K562 (cell line): ENCODE measurements around the gene TEX261. TPM values are rescaled to one million over a fixed set of nuclear protein-coding genes. Genes with fewer than 3 reads are reported as not detected.

Experiments used
- CBX5 ChIP-seq: IDR thresholded peaks from 2 replicates; pipeline ENCODE4 v1.6.1; 2014; ENCODE audit warnings: low read depth, borderline replicate concordance
- HBP1 ChIP-seq: fragments of 450-650 bp; formaldehyde crosslinking; IDR thresholded peaks from 2 replicates; pipeline ENCODE4 v1.4.0; 2022; ENCODE audit warnings: missing genetic modification characterization
- HEY1 ChIP-seq: fragments of 250-450 bp; sonication (Bioruptor Pico); IDR thresholded peaks from 2 replicates; pipeline ENCODE4 v1.5.0; 2020; ENCODE audit warnings: mild to moderate bottlenecking, moderate library complexity, borderline replicate concordance
- MIER1 ChIP-seq: fragments of 450-650 bp; IDR thresholded peaks from 2 replicates; pipeline ENCODE4 v1.6.1; 2016; ENCODE audit warnings: antibody characterized with exemption, mild to moderate bottlenecking, low read depth
- ZBTB40 ChIP-seq, 2 experiments: fragments of 450-650 bp in 1 of 2; sonication (generic) in 1 of 2; formaldehyde crosslinking in 1 of 2; IDR thresholded peaks; 2 replicates each; pipeline versions ENCODE4 v1.7.1 to v1.9.0; 2016 to 2022; ENCODE audit warnings: inconsistent platforms in 1 of 2, mild to moderate bottlenecking in 1 of 2, missing genetic modification reagents in 1 of 2
- ZNF384 ChIP-seq: IDR thresholded peaks from 2 replicates; pipeline ENCODE4 v1.6.1; 2012; ENCODE audit warnings: low read depth, low read length, improper control_type of control experiment
- ZNF586 ChIP-seq: fragments of 450-650 bp; formaldehyde crosslinking; conservative IDR thresholded peaks from 2 replicates; pipeline ENCODE4 v1.4.0; 2020; ENCODE audit warnings: mild to moderate bottlenecking, moderate library complexity
- polyA plus RNA-seq, 8 experiments: library from polyadenylated mRNA; depleted of rRNA in 4 of 8; stranded (reverse) in 5 of 8; unstranded in 3 of 8; fragments of >200 nt; fragmentation: Nextera tagmentation in 2 of 8; fragmentation: Illumina TruSeq in 1 of 8; extraction: Ambion mirVana in 2 of 8; extraction: Trizol in 1 of 8; gene quantifications; 2 replicates each; pipeline versions ENCODE4 v1.2.1 to v1.2.3, GENCODE V29; 2011 to 2014; ENCODE audit warnings: inconsistent platforms in 1 of 8, missing spikeins in 1 of 8
- total RNA-seq, 7 experiments: library from RNA; depleted of rRNA in 6 of 7; stranded (reverse); fragments of >200 nt in 6 of 7; fragmentation: Illumina TruSeq in 2 of 7; extraction: Trizol in 2 of 7; gene quantifications; 2 replicates each; pipeline versions ENCODE4 v1.2.1 to v1.2.3, GENCODE V29; 2011 to 2021; ENCODE audit warnings: low replicate concordance in 1 of 7

TEX261 gene
- total and polyA plus RNA-seq, 9 of the 15 experiments (the other 6 are each of a cell fraction or from before 2014, with no cell fraction given), result 11.9 to 110 (median 51.9) TPM

DNA sequence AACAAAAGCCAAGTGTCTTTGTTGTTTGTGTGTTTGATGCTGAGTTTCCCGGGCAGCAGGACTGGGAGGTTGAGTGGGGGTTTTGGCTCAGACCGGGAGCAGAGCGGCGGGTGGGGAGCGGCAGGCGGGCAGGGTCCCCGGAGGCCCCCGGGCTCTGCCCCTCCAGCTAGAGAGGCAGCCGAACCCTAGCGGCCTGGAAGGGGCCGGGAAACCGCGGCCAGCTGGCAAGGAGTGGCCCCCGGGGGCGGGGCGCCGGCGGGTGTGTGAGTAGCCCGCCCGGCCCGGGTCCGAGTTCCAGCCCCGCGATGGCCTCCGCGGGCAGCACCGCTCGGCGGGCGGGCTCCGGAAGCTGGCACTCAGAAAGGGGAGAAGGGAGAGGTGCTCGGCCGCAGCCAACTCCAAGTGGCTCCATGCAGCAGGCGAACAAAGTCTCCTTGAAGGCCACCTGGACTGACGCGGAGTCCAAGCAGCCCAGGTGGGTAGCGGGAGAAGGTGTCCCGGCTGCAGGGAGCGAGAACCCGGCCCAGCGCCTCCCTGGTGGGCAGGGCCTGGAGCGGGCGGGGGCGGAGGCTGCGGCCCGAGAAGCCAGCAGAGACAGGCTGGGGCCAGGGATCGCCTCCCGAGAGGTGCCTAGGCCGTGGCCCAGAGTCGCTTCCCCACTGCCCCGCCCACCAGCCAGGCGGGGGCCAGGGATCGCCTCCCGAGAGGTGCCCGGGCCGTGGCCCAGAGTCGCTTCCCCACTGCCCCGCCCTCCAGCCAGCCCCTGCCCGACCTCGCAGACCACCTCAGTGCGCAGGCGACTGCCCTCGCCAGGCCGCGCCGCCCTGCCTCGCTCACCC lies 16.1 kb downstream of the TEX261 start, which contains the start of gene ANKRD53 (continued):
- TF ChIP-seq ZBTB40 (IDR thresholded peaks at IDR 0.05), result no peak
- TF ChIP-seq ZBTB40 (CRISPR knock-in tag; IDR thresholded peaks at IDR 0.05), result no peak
- no peak for TF ChIP-seq ZNF586
- no peak for TF ChIP-seq MIER1
- no peak for TF ChIP-seq HBP1
- TF ChIP-seq ZNF384, result no peak
- TF ChIP-seq HEY1, result no peak
- TF ChIP-seq CBX5, result no peak
